ENCODE data around the gene ZDHHC11.
"Not testable (repeated sequence)": the region's sequence is repeated elsewhere in the genome, so short reads cannot be mapped to it uniquely, and the experiment has no call there.

The ZDHHC11 gene

GRCh38 chr5:774304-774703, 76.5 kb downstream of the ZDHHC11 start:
- not testable (repeated sequence) for DNase-seq

GRCh38 chr5:773517-774264, 77.1 kb downstream of the ZDHHC11 start:
- no peak for DNase-seq

- DNase-seq = not testable (repeated sequence)
Measured at GRCh38 chr5:772931-773330, 77.9 kb downstream of the ZDHHC11 start.

- not testable (repeated sequence) for DNase-seq
Measured at GRCh38 chr5:772547-772890, 78.3 kb downstream of the ZDHHC11 start.

- not testable (repeated sequence) for DNase-seq
Measured at GRCh38 chr5:771841-772546, 78.8 kb downstream of the ZDHHC11 start.

GRCh38 chr5:771087-771781, 79.6 kb downstream of the ZDHHC11 start:
- DNase-seq = not testable (repeated sequence)

- DNase-seq = not testable (repeated sequence)
Measured at GRCh38 chr5:770585-770984, 80.2 kb downstream of the ZDHHC11 start.

GRCh38 chr5:769485-770145, 81.2 kb downstream of the ZDHHC11 start:
- not testable (repeated sequence) for DNase-seq

GRCh38 chr5:766666-767431, 83.9 kb downstream of the ZDHHC11 start:
- DNase-seq = no peak

GRCh38 chr5:765948-766631, 84.7 kb downstream of the ZDHHC11 start:
- DNase-seq = no peak

- no peak for DNase-seq
Measured at GRCh38 chr5:763998-764781, 86.6 kb downstream of the ZDHHC11 start.

GRCh38 chr5:763397-763796, 87.4 kb downstream of the ZDHHC11 start:
- no peak for DNase-seq

GRCh38 chr5:762996-763395, 87.8 kb downstream of the ZDHHC11 start:
- not testable (repeated sequence) for DNase-seq

GRCh38 chr5:761854-762710, 88.7 kb downstream of the ZDHHC11 start:
- DNase-seq = no peak

GRCh38 chr5:761059-761771, 89.6 kb downstream of the ZDHHC11 start:
- no peak for DNase-seq

- DNase-seq = no peak
Measured at GRCh38 chr5:760363-761058, 90.3 kb downstream of the ZDHHC11 start.

GRCh38 chr5:759781-760362, 90.9 kb downstream of the ZDHHC11 start:
- no peak for DNase-seq

- no peak for DNase-seq
Measured at GRCh38 chr5:759111-759751, 91.6 kb downstream of the ZDHHC11 start.

All from NCI-H2227 treated with DMSO at 0.1 percent for 48 hours (cell line).